GM12891 (cell line): ENCODE data around the gene TPD52L2.

ENCODE experiments used
- POLR2A ChIP-seq: IDR thresholded peaks from 2 replicates; pipeline ENCODE4 v1.6.1; 2011; ENCODE audit warnings: low read depth, low read length, control low read depth
- POLR2AphosphoS5 ChIP-seq: IDR thresholded peaks from 2 replicates; pipeline ENCODE4 v1.6.1; 2011; ENCODE audit warnings: low read depth, low read length, control low read depth
- POU2F2 ChIP-seq: IDR thresholded peaks from 2 replicates; pipeline ENCODE4 v1.6.1; 2011; ENCODE audit warnings: low read depth, mild to moderate bottlenecking, control low read depth, low read length, moderate library complexity
- SPI1 ChIP-seq: IDR thresholded peaks from 2 replicates; pipeline ENCODE4 v1.6.1; 2011; ENCODE audit warnings: low read depth, low read length, control low read depth
- TAF1 ChIP-seq: IDR thresholded peaks from 2 replicates; pipeline ENCODE4 v1.6.1; 2011; ENCODE audit warnings: low read depth, low read length, control low read depth

GRCh38 chr20:63886921-63887320, 21.9 kb downstream of the TPD52L2 start:
- TF ChIP-seq POLR2A = no peak
- no peak for TF ChIP-seq TAF1
- no peak for TF ChIP-seq POLR2AphosphoS5
- TF ChIP-seq POU2F2 = no peak
- TF ChIP-seq SPI1 = no peak
